Neural crest cell (in vitro differentiated cells): ENCODE data around the gene ACIN1. TPM values are rescaled to one million over a fixed set of nuclear protein-coding genes. Genes with fewer than 3 reads are reported as not detected.

ENCODE experiments used
- DNase-seq: peaks from one replicate; pipeline ENCODE4 v3.0.0; 2021; ENCODE audit warnings: low read depth, mixed read lengths, low spot score
- H3K27ac Mint-ChIP-seq: one replicate; pipeline ENCODE4 v1.8.0; 2021; ENCODE audit warnings: mild to moderate bottlenecking, mixed read lengths; ENCODE audit not compliant: unreplicated experiment
- H3K27me3 Mint-ChIP-seq: 2 replicates; pipeline ENCODE4 v1.8.0; 2021; ENCODE audit warnings: low read depth, mild to moderate bottlenecking, mixed read lengths
- H3K36me3 Mint-ChIP-seq: 2 replicates; pipeline ENCODE4 v1.8.0; 2021; ENCODE audit warnings: low read depth, mild to moderate bottlenecking, mixed read lengths
- H3K4me1 Mint-ChIP-seq: 2 replicates; pipeline ENCODE4 v1.8.0; 2021; ENCODE audit warnings: mixed read lengths
- H3K4me3 Mint-ChIP-seq: one replicate; pipeline ENCODE4 v1.8.0; 2021; ENCODE audit warnings: mild to moderate bottlenecking, mixed read lengths
- H3K9me3 Mint-ChIP-seq: 2 replicates; pipeline ENCODE4 v1.8.0; 2021; ENCODE audit warnings: mixed read lengths
- total RNA-seq: library from RNA; stranded (reverse); gene quantifications from 2 replicates; pipeline ENCODE4 v1.2.1, GENCODE V29; 2021
- TF ChIP-seq, protein P1 (sequence below): fragments of 200-600 bp; sonication (generic); conservative IDR thresholded peaks from 2 replicates; pipeline ENCODE4 v1.5.0; 2021; ENCODE audit warnings: antibody characterized with exemption, mild to moderate bottlenecking

The ACIN1 gene
- total RNA-seq, 1 donor from 2014 or later: 352 TPM

DNA sequence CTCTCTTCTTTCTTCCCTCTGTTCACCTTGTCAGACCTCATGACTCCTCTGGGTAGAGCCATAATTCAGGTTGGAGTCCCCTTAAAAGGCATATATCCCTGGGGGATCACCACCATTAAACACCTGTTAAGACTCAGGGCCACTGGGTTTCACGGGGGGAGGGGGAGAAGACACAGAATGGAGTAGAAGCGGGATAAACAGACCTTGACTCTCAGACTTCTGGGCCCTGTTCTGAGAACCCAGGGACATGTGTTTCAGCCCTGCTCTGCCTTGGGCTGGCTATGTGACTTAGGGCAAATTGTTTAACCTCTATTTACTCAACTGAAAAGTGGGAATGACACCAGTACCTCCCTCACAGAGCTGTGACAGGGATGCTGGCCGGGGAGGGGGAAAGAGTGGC, 42.3 kb downstream of the ACIN1 start:
- Mint-ChIP-seq H3K9me3 (no peaks in the 10 kb centered on the region), H3K36me3 (peaks cover 2% of the 10 kb centered on the region), H3K27me3 (peaks cover 5% of the 10 kb centered on the region), H3K4me3 (peak overlapping the region; percentile 21), H3K27ac (no peak overlapping the region), H3K4me1 (peaks cover 14% of the 10 kb centered on the region)
- TF ChIP-seq, protein P1, sequence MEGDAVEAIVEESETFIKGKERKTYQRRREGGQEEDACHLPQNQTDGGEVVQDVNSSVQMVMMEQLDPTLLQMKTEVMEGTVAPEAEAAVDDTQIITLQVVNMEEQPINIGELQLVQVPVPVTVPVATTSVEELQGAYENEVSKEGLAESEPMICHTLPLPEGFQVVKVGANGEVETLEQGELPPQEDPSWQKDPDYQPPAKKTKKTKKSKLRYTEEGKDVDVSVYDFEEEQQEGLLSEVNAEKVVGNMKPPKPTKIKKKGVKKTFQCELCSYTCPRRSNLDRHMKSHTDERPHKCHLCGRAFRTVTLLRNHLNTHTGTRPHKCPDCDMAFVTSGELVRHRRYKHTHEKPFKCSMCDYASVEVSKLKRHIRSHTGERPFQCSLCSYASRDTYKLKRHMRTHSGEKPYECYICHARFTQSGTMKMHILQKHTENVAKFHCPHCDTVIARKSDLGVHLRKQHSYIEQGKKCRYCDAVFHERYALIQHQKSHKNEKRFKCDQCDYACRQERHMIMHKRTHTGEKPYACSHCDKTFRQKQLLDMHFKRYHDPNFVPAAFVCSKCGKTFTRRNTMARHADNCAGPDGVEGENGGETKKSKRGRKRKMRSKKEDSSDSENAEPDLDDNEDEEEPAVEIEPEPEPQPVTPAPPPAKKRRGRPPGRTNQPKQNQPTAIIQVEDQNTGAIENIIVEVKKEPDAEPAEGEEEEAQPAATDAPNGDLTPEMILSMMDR: no peak
- DNase-seq: no peak

- H3K4me1 Mint-ChIP-seq: peaks cover 14% of the 10 kb centered on the region
- peaks cover 5% of the 10 kb centered on the region for H3K27me3 Mint-ChIP-seq
- no peak for DNase-seq
- peaks cover 6% of the 10 kb centered on the region for H3K36me3 Mint-ChIP-seq
- no peak overlapping the region for H3K4me3 Mint-ChIP-seq
- no peak overlapping the region for H3K27ac Mint-ChIP-seq
- TF ChIP-seq, protein P1: no peak
- no peaks in the 10 kb centered on the region for H3K9me3 Mint-ChIP-seq
Observed at GRCh38 chr14:23052182-23052623, 42.7 kb downstream of the ACIN1 start.

GRCh38 chr14:23051141-23052057, 43.5 kb downstream of the ACIN1 start:
- no peak for DNase-seq
- peaks cover 3% of the 10 kb centered on the region for H3K27me3 Mint-ChIP-seq
- peaks cover 7% of the 10 kb centered on the region for H3K4me1 Mint-ChIP-seq
- H3K27ac Mint-ChIP-seq: no peak overlapping the region
- peaks cover 6% of the 10 kb centered on the region for H3K36me3 Mint-ChIP-seq
- H3K4me3 Mint-ChIP-seq: no peak overlapping the region
- TF ChIP-seq, protein P1: no peak
- no peaks in the 10 kb centered on the region for H3K9me3 Mint-ChIP-seq

- no peaks in the 10 kb centered on the region for H3K9me3 Mint-ChIP-seq
- no peaks in the 10 kb centered on the region for H3K27me3 Mint-ChIP-seq
- peaks cover 2% of the 10 kb centered on the region for H3K4me1 Mint-ChIP-seq
- peaks cover 4% of the 10 kb centered on the region for H3K36me3 Mint-ChIP-seq
- H3K4me3 Mint-ChIP-seq: no peak overlapping the region
- no peak overlapping the region for H3K27ac Mint-ChIP-seq
- no peak for DNase-seq
- TF ChIP-seq, protein P1: no peak
Observed at GRCh38 chr14:23049011-23049410, 45.9 kb downstream of the ACIN1 start.

- TF ChIP-seq, protein P1: no peak
- Mint-ChIP-seq H3K4me1 (peaks cover 4% of the 10 kb centered on the region), H3K27ac (no peak overlapping the region), H3K27me3 (no peaks in the 10 kb centered on the region), H3K4me3 (no peak overlapping the region), H3K36me3 (peaks cover 4% of the 10 kb centered on the region), H3K9me3 (no peaks in the 10 kb centered on the region)
- no peak for DNase-seq
Observed at GRCh38 chr14:23047751-23048693, 46.9 kb downstream of the ACIN1 start.
